HG03469 (cell line): ENCODE measurements around the gene PCYT2.
"Not testable (repeated sequence)": the region's sequence is repeated elsewhere in the genome, so short reads cannot be mapped to it uniquely, and the experiment has no call there.

Experiments used
- ATAC-seq: cut with Tn5 transposase; IDR thresholded peaks from one replicate; pipeline ENCODE4 v1.9.1; 2021; ENCODE audit warnings: mild to moderate bottlenecking, moderate library complexity, moderate number of reproducible peaks; ENCODE audit not compliant: unreplicated experiment

Gene PCYT2

GRCh38 chr17:81911277-81911961, at the start of gene PCYT2:
TSS of gene PCYT2 (minus strand) at chr17:81911399. CDS start at chr17:81911355, 44 bp downstream.
- no peak for ATAC-seq

DNA sequence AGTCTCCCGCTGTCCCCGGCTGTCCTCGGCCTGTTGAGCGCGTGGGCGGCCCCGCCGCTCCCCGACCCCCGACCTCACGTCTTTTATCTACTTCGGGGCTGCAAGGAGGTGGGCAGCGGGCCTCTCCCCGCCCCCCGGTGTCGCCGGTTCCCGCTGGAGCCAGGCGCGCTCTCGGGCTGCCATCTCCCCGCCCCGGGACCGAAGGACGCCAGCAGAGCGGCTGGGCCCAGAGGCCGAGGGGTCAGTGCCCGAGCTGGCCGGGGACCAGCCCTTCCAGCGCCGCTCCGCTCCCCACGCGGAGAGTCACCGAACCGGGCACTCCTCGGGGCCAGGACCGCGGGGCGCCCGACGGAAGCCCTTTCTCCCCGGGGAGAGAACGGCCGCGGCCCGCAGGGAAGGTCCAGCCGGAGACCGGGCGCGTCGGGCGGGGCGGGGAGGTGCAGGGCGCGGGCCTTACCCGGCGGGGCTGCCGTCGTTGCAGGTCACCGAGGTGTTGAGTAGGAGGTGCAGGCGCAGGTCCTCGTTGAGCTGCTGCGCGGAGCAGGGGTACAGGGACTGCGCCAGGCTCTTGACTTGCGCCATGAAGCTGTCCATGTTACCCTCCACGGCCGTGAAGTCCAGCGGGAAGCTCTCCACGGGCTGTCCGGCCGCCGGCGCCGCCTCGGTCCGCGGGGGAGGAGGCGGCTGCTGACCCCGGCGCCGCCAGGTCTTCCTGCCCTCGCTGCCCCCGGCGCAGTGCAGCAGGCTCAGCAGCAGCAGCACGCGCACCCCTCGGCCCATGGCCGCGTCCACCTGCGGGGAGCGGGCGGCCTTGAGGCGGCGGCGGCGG, 49.1 kb upstream of the PCYT2 start:
- ATAC-seq, result no peak

DNA sequence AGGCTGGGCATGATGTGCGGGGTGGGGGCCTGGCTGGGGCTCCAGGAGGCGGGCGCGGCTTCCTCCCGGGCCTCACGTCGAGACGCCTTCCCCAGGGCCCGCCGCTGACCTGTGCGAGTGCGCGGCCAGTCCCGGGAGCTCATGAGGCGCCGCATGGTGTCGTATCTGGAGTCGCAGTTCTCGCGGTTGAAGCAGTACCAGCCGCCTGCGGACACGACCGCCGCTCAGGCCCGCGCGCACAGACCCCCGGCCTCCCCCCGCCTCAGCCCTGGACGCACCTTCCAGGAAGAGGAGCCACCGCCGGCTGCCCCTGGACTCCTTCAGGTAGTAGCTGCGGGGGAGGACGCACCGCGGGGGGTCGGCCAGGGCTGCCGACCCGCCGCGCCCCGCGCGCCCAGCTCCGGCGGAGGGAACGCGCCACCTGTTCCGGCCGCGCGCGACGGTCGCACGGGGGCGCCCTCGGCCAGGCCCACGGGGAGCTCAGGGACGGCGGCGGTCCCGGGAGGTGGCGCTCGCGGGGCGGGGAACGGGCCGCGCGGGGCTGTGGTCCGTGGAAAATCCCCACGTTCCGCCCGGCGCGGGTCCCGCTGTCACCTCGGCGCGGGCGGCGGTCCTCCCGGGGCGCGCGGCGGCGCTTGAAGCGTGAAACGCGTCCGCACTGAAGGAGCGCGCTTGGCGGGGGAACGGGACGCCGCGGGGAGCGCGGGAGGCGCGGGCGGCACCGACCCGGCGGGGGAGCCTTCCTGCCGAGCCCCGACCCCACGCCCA, 48.3 kb upstream of the PCYT2 start:
- ATAC-seq, result no peak

GRCh38 chr17:81958633-81959342, 47.6 kb upstream of the PCYT2 start:
- ATAC-seq, result no peak

DNA sequence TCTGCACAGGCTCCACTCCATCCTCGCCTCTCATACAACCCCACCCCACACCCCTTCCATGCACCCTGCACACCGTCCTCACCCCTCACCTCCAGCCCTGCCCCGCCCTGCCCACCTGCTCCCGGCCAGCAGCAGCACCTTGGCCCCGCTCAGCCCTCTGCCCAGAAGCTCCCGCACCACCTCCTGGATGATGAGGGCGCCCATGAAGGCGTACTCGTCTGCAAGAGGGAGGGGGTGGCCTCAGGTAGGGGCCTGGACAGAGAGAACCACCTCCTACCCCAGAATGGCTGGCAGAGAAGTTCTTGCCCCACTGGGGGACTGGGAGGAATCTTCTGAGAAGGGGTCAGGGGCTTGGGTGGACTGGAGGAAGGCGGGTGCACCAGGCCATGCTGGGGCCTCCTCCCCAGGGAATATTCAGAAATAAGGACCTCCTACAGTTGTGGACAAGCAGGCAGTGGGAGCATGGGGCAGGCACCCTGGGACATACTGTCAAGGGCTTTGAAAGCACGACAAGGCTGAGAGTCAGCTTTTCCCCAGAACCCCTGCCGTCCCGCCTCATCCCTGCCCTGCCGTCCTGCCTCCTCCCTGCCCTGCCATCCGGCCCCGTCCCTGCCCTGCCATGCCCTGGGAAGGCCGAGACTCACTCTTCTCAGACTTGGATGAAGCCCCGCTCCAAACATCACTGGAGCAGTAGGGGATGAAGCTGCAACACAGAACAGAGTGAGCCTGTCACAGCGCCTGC, 46.7 kb upstream of the PCYT2 start:
- no peak for ATAC-seq

DNA sequence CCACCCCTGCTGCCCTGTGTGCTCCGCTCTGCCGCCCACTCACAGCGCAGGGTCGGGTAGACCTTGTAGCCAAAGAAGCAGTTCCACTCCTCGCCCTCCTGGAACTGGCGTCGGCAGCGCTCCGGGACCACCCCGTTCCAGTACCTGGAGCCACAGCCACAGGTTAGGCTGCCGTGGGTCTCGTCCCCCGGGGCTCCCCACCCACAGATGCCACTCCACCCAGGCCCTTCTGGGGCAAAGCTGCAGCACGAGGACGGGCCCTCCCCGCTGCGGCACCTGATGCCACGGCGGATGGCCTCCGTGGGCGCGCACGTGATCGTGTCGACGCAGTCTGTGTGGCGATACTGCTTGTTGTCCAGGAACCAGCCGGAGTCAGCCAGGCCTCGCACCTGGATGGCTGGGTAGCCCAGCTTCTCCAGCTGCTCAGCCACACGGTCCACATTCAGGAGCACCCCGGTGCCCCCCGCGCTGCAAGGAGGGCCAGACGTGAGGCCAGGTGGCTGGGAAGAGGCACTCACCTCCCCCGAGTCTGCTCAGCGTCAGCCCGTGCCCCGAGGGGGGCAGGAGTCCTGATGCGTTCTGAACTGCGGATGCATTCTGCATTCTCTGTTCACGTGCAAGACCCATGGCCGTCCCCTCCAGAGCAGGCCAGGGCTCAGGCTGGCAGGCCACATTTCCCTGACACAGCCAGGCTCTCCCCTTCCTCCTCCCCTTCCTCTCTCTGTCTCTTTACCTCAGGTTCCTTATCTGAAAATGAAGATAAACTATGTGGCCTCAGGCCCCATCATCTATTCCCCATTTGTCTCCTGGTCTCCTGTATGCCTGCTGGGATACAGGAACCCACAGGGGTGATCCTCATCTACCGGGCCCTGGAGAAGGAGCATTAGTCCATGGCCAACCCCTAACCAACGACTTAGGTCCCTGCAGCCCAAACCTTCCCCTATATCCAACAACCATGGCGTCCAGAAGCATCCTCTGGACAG, 45.7 kb upstream of the PCYT2 start:
- ATAC-seq, result no peak

- no peak for ATAC-seq
Observed at GRCh38 chr17:81955756-81956544, 44.8 kb upstream of the PCYT2 start.

GRCh38 chr17:81955058-81955681, 44.0 kb upstream of the PCYT2 start:
- ATAC-seq, result no peak

DNA sequence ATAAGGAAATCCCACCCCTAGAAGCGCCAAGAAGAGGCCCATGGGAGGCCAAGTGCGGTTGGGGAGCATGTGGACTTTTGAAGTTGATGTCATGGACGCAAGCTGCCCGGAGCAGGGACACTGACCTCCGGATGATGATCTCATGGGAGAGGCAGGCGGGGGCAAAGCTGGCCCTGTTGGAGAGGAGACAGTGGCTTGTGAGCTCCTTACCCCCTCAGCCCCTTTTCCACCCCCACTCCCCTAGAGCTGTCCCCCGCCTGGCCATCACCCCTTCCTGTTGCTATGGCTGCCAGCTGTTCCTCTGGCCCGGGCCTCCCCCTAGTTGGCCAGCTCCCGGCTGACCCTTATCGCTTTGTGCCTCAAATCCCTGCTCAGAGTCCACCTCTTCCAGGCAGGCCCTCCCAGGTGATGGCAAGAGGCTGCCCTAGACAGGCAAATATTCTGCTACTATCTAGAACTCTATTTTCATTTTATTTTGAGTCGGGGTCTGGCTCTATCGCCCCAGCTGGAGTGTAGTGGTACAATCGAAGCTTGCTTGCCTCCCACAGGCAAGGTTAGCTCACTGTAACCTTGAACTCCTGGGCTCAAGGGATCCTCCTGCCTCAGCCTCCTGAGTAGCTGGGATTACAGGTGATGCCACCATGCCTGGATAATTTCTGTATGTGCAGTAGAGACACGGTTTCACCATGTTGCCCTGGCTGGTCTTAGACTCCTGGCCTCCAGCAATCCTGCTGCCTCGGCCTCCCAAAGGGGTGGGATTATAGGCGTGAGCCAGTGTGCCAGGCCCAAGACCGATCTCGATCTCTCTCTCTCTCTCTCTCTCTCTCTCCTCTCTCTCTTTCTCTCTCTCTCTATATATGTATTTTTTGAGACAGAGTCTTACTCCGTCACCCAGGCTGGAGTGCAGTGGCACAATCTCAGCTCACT, 43.2 kb upstream of the PCYT2 start:
- ATAC-seq, result no peak

GRCh38 chr17:81953443-81953842, 42.2 kb upstream of the PCYT2 start:
- not testable (repeated sequence) for ATAC-seq

- no peak for ATAC-seq
Observed at GRCh38 chr17:81952792-81953228, 41.6 kb upstream of the PCYT2 start.

GRCh38 chr17:81951785-81952684, 40.8 kb upstream of the PCYT2 start:
- no peak for ATAC-seq

DNA sequence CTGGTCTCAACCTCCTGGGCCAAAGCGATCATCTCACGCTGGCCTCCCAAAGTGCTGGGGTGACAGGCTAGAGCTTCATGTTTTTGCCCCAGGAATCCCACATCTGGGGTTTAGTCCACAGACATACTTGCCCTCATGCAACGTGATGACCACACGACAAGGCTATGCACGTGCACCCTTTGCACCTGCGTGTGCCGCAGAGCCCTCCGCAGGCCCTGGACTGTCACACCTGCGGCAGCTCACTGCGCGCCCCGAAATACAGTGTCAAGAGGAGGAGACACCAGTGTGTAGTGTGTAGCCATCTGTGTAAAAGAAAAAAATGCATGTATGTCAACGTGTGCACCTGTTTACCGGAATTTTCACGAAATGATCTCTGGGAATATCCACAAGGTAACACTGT, 39.3 kb upstream of the PCYT2 start:
- no peak for ATAC-seq

- ATAC-seq, result no peak
Observed at GRCh38 chr17:81948635-81949378, 37.6 kb upstream of the PCYT2 start.

GRCh38 chr17:81947189-81947588, 36.0 kb upstream of the PCYT2 start, which contains the start of gene MYADML2:
TSS of gene MYADML2 (minus strand) at chr17:81947233. CDS start at chr17:81941741, 5,492 bp downstream.
- no peak for ATAC-seq
